MV-4-11 (cell line): Measurements from ENCODE around the gene BRI3BP.
A peak's percentile ranks its signal among the peaks of the same experiment; 100 is the strongest.
"Not testable (repeated sequence)": the region's sequence is repeated elsewhere in the genome, so short reads cannot be mapped to it uniquely, and the experiment has no call there.

Experiments
- DNase-seq: peaks from one replicate; lab custom pipeline; 2025; lab: John Stamatoyannopoulos, UW

The BRI3BP gene

DNA sequence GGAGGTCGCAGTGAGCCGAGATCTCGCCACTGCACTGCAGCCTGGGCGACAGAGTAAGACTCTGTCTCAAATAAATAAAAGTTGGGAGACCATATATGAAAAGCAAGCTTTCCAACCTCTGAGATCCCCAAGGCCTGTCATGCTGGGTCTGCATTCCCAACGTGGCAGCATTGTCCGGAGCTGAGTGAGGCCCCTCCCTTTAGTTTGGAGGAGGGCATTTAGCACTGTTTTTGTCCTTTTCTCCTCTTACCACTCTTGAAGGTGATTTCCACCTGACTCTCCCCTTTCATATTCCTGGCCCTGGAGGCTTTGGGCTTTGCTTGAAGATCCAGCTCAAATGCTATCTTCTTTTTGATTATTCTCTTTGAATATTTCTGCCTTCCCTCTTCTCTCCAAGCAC, 74.9 kb downstream of the BRI3BP start:
- DNase-seq: no peak

- no peak for DNase-seq
Observed at GRCh38 chr12:125069616-125070015, 76.2 kb downstream of the BRI3BP start.

- no peak for DNase-seq
Observed at GRCh38 chr12:125070112-125070511, 76.7 kb downstream of the BRI3BP start.

DNA sequence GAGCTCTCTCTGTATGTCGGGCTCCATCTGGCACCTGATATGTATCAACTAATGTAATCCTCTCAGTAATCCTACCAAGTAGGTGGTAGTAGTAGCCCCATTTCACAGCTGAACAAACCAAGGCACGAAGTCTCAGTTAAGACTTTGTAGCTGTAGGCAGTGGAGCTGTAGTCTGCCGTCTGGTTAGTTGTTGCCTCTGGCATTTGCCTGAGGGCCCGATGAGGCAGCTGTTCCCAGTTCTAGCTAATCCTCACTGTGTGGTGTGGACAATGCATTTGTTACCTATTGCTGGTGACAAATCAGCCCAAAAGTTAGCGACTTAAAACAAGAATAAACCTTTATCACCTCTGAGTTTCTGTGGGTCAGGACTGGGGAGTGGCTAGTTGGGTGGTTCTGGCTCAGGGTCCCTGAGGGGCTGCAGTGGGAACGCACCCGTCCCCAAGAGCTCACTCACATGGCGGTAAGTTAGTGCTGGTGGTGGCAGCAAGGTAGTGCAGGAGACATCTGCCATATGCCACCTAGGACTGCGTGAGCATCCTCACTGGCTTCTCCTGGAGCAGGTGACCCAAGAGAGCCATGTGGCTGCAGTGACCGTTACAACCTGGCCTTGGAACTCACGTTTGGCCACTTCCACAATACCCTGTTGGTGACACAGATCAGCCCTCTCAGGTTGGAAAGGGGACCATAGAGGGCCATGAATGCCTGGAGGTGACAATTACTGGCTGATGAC, 77.4 kb downstream of the BRI3BP start:
- DNase-seq: no peak

DNA sequence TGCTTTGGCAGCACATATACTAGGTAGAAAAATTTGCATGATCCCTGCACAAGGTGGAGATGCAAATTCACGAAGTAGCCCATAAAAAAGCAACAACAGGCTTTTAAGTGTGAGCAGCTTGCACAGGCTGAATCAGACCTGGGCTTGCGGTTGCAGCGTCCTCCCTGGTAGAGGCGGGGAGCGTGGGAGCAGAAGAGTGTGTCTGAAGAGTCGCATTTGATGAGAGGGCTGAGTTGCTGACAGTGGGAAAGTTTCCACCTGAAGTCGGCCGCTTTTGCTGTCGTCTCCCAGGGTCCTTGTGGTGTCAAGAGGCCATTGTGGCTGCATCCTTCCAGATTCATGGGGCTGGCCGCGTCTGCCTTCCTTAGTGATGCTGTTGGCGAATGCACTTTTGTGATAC, 78.0 kb downstream of the BRI3BP start:
- no peak for DNase-seq

DNA sequence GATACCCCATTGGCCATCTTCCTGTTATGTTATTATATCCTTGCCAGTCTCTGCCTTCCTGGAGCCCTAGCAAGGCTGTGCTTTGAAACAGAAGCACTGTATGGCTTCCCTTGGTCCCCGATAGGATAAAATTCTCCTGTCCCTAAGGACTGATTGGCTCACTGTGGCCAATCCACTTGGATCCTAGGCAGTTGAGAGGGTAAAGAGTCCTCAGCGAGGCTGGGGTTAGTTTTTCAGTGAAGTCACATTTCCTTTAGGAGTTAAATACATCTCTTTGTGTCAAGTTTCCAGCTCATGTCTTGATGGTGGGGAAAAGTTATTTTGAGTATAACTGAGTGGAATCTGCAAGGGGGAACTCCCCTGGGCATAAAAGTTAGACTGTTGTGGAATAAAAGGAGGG, 79.1 kb downstream of the BRI3BP start:
- no peak for DNase-seq

- DNase-seq: not testable (repeated sequence)
Observed at GRCh38 chr12:125074294-125074693, 80.8 kb downstream of the BRI3BP start.

- peak; percentile 5 for DNase-seq
Observed at GRCh38 chr12:125076103-125076502, 82.7 kb downstream of the BRI3BP start.

DNA sequence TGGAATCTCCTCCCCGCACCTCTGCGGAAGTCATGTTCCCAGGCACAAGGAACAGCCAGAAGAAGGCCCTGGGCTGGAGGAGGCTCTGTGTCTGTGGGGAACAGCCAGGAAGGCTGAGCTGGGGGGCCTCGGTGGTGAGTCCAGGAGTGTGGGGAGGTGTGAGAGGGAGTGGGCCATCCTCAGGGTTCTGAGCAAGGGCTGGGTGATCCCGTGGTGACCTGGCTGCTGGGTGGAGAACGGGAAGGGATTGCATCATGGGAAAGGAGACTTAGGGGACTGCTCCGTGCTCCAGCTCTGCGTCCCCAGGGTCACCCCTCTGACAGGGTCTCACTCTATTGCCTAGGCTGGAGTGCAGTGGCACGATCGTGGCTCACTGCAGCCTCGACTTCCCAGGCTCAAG, 85.6 kb downstream of the BRI3BP start:
- no peak for DNase-seq

- peak; percentile 78 for DNase-seq
Observed at GRCh38 chr12:125079648-125080645, 86.5 kb downstream of the BRI3BP start.
